GM20000 (cell line): ENCODE data around the gene SERP2.

ENCODE experiments used
- DNase-seq: peaks from one replicate; pipeline ENCODE4 v3.0.0; 2012; ENCODE audit warnings: low spot score
- TF ChIP-seq, protein P1 (sequence below): IDR thresholded peaks from 2 replicates; pipeline ENCODE4 v1.5.1; 2012; ENCODE audit warnings: mild to moderate bottlenecking, control low read depth; ENCODE audit errors: extremely low read depth, missing control alignments

The SERP2 gene

DNA sequence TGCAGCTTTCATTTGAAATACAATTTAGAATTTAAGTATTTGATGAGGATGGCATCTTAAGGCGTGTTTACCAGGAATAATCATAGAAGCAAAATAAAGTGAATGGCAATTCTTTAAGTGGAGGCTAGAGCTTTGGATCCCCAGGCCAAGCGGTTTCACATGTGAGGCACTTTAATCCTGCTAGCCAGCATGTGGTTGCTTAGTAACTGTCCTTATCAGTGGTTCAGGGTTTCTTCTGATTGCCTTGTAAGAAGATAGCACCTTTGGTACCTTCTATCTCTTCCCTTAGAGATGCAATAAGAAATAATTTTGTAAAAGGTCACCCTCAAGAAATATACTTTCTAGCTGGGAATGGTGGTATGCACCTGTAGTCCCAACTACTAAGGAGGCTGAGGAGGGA lies 38.9 kb upstream of the SERP2 start:
- TF ChIP-seq, protein P1, sequence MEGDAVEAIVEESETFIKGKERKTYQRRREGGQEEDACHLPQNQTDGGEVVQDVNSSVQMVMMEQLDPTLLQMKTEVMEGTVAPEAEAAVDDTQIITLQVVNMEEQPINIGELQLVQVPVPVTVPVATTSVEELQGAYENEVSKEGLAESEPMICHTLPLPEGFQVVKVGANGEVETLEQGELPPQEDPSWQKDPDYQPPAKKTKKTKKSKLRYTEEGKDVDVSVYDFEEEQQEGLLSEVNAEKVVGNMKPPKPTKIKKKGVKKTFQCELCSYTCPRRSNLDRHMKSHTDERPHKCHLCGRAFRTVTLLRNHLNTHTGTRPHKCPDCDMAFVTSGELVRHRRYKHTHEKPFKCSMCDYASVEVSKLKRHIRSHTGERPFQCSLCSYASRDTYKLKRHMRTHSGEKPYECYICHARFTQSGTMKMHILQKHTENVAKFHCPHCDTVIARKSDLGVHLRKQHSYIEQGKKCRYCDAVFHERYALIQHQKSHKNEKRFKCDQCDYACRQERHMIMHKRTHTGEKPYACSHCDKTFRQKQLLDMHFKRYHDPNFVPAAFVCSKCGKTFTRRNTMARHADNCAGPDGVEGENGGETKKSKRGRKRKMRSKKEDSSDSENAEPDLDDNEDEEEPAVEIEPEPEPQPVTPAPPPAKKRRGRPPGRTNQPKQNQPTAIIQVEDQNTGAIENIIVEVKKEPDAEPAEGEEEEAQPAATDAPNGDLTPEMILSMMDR, result no peak
- DNase-seq, result no peak

DNA sequence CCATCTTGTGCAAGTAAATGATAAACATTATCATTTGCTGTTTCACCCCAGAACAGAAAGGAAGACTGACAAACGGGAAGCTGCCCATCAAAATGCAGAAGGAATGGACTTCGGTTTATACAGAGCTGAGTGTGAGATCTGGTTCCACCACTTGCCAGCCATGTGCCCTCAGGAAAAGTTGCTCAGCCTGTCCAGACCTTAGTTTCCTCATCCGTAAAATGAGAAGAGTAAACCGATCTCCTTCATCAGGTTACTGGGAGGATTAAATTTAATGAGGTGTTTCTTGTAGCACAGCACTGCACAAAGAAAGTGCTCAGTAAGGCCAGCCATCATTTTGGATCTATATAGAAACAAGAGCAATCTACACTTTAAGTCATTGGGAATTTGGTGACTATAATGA lies 36.7 kb upstream of the SERP2 start:
- no peak for DNase-seq
- TF ChIP-seq, protein P1, result no peak

DNA sequence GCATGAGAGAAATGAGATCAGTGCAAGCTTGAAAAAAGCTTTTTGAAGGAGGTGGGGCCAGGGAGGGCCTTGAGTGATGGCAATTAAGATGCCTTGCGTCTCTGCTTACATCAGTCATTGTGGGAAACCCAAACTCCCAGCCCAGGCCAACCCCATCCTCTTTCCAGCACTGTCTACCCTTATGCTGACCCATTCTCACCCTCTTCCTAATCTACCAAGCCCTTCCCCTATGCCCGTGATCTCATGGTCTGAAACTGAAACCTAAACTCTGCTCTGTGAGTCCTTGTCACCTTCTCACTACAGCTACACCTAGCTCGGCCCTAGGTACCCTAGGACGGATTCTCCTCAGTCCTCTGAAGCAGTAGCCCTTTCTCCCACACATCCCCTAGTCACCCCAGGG lies 36.0 kb upstream of the SERP2 start:
- TF ChIP-seq, protein P1, result no peak
- DNase-seq, result no peak

DNA sequence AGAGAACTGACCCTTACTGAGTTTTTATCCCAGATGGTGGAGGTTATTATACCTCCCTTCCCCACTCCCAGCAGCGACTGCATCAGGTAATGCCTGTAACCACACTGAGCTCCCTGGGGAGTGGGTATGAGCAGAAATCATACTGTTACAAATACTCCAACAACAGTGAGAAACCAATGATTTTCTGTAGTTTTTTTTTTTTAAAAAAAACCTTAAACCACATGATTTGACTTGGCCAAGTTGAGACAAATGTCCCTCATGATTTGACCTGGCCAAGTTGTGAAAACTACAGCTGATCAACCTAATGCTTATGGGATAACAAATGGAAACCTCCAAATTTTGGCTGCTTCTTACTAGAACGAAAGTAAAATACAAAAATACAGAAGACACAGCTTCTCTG lies 33.1 kb upstream of the SERP2 start:
- TF ChIP-seq, protein P1, result no peak
- no peak for DNase-seq

DNA sequence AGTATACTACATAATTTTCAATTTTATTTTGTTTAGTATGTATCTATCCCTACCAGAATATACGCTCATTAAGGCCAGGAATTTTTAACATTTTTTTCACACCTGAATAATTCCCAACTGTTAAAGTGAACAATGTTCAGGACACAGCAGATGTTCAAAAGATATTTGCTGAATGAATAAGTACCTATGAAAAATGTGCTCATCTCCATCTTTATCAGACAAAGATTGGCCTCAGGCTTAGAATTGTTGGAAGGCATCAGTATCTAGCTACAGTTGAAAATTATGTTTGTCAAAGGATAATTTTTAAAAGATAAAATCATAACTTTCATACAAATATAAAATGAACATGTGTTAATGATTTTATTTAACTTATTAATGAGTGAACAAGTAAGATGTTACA lies 30.9 kb upstream of the SERP2 start:
- DNase-seq, result no peak
- TF ChIP-seq, protein P1, result no peak

DNA sequence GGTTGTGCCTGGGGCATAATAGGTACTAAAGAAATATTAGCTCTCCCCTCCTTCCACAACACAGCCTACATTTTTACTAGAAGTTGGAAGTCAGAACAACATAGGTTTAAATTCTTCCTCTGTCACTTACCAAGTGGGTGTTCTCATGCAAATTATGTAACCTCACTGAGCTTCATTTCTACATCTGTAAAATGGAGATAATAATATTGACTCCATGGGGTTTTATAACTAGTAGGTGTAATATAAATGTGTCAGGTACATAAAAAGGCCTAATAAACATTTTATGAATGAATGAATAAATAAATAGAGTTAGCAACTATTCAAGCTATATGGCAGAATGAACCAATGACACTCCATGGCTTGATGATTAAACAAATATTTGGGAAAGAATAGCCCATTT lies 27.1 kb upstream of the SERP2 start:
- no peak for DNase-seq
- TF ChIP-seq, protein P1, result no peak

DNA sequence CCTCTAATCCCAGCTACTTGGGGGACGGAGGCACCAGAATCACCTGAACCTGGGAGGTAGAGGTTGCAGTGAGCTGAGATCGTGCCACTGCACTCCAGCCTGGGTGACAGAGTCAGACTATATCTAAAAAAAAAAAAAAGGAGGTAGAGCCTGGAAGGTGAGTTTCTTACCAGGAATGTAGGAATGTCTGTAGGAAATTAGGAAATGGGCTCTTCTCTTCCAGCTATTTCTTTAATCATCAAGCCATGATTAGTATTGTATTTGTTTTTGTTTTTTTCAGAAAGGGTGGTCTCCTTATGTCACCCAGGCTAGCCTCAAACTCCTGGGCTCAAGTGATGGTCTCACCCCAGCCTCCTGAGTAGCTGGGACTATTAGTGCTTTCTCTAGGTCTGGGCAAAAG lies 26.3 kb upstream of the SERP2 start:
- TF ChIP-seq, protein P1, result no peak
- no peak for DNase-seq

DNA sequence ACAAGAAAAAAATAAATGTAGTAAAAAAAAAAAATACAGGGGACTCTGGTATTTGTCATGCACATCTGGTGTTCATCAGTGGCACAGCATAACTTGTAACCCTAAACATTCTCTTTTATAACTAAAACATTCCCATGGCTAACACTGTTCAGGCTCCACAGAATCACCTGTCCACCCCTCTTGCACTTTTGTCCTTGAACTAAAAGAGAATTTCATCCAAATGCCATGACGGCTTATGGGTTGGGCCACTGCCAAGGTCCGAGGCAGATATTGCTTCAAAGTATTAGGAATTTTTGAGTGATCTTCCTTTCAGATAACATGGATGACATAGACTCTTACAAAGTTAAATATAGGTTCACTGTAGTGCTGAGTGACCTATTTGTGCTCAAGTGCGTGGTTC lies 25.7 kb upstream of the SERP2 start:
- no peak for DNase-seq
- TF ChIP-seq, protein P1, result no peak
